ENCODE data around the gene PLXNC1.

DNA sequence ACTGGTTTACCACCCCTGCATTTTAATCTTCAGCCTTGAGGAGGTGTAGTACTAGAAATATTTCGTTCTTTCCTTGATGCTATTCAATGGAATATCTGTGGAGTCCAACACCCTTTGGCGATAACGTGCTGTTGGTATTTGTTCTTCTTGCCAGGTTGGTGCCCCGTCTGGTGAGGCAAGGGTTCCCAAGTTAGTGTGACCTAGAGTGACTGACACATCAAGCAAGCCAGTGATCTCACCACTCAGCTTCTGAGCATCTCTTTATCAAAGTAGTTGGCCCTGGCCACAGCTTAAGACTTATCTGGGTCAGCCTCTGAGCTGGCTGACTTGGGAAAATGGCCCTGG lies 60.2 kb downstream of the PLXNC1 start:
- no peak for TF ChIP-seq EZH2 (IDR thresholded peaks at IDR 0.05; ENCODE audit: low read length, missing control alignments)
- TF ChIP-seq, protein P1, sequence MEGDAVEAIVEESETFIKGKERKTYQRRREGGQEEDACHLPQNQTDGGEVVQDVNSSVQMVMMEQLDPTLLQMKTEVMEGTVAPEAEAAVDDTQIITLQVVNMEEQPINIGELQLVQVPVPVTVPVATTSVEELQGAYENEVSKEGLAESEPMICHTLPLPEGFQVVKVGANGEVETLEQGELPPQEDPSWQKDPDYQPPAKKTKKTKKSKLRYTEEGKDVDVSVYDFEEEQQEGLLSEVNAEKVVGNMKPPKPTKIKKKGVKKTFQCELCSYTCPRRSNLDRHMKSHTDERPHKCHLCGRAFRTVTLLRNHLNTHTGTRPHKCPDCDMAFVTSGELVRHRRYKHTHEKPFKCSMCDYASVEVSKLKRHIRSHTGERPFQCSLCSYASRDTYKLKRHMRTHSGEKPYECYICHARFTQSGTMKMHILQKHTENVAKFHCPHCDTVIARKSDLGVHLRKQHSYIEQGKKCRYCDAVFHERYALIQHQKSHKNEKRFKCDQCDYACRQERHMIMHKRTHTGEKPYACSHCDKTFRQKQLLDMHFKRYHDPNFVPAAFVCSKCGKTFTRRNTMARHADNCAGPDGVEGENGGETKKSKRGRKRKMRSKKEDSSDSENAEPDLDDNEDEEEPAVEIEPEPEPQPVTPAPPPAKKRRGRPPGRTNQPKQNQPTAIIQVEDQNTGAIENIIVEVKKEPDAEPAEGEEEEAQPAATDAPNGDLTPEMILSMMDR (conservative IDR thresholded peaks at IDR 0.05 in 1 of 2, IDR thresholded peaks at IDR 0.05 in 1 of 2; ENCODE audit: low read depth in 1 of 2, low read length in 2 of 2) = no peak

Measured in fibroblast of lung (primary cell).